ENCODE measurements around the gene RGCC.

Gene RGCC

DNA sequence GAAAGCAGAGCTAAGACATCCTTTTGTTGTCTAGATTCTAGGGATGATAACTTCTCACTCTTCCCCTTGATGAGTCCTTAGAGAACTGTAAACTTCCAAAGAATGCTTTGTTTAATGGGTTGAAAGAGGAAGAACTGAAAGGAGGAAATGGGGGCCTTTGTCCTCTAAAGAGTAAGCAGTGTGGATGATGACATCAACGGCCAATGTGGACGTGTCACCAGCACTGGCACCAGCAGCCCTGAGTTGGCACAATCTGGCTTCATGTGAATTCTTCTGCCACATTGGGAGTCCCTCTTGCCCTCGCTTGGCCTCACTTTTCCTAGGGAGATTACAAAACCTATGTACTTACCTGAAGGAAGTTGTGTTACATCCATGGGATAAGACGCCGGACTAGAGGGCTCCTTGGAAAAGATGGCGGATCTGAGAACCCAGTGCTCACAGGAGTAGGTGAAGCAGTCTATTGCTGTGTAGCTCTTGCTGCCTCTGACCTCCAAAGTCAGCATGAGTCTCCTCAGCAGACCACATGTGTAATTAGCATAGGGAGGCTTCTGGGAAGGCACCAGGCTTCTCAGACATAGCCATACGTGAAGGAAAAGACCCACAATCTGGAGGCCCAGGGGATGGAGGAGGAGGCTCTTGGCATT is 62.8 kb downstream of the RGCC start:
- FAIRE-seq = no peak
